Rectal smooth muscle tissue (tissue), 1 donor: ENCODE measurements around the gene KRTAP4-12.
"Not testable (repeated sequence)": the region's sequence is repeated elsewhere in the genome, so short reads cannot be mapped to it uniquely, and the experiment has no call there.

Experiments
- H3K27ac ChIP-seq: one replicate; pipeline ENCODE4 v1.7.0; 2013; ENCODE audit warnings: low read depth, low read length, inconsistent platforms
- H3K27me3 ChIP-seq: one replicate; pipeline ENCODE4 v1.7.0; 2013; ENCODE audit warnings: low read length; ENCODE audit not compliant: control insufficient read depth, insufficient read depth
- H3K36me3 ChIP-seq: one replicate; pipeline ENCODE4 v1.7.0; 2013; ENCODE audit warnings: low read length; ENCODE audit not compliant: control insufficient read depth, insufficient read depth
- H3K4me1 ChIP-seq: one replicate; pipeline ENCODE4 v1.7.0; 2013; ENCODE audit warnings: low read length; ENCODE audit not compliant: control insufficient read depth, insufficient read depth
- H3K4me3 ChIP-seq: one replicate; pipeline ENCODE4 v1.7.0; 2013; ENCODE audit warnings: low read length
- H3K9ac ChIP-seq: one replicate; pipeline ENCODE4 v1.7.0; 2013; ENCODE audit warnings: low read length

KRTAP4-12 gene

GRCh38 chr17:41099682-41100480, 24.1 kb downstream of the KRTAP4-12 start:
- H3K27ac ChIP-seq, H3K4me3 ChIP-seq, H3K4me1 ChIP-seq, H3K9ac ChIP-seq, H3K36me3 ChIP-seq, H3K27me3 ChIP-seq: not testable (repeated sequence)

- Histone ChIP-seq H3K9ac (no peak overlapping the region), H3K4me3 (no peak overlapping the region), H3K36me3 (no peaks in the 10 kb centered on the region), H3K27ac (no peak overlapping the region), H3K27me3 (no peaks in the 10 kb centered on the region), H3K4me1 (no peaks in the 10 kb centered on the region)
Observed at GRCh38 chr17:41098481-41098880, 25.5 kb downstream of the KRTAP4-12 start.

GRCh38 chr17:41098042-41098441, 25.9 kb downstream of the KRTAP4-12 start, which contains the start of gene KRTAP4-8:
Gene KRTAP4-8, minus strand, starts transcription at chr17:41098142. Its CDS starts 58 bp downstream, at chr17:41098084.
- H3K27me3 ChIP-seq, result no peaks in the 10 kb centered on the region
- no peak within 1 kb of the TSS for H3K27ac ChIP-seq
- no peak within 1 kb of the TSS for H3K9ac ChIP-seq
- H3K36me3 ChIP-seq, result no peaks in the 10 kb centered on the region
- H3K4me3 ChIP-seq, result no peak within 1 kb of the TSS
- no peaks in the 10 kb centered on the region for H3K4me1 ChIP-seq

- Histone ChIP-seq H3K36me3 (no peaks in the 10 kb centered on the region), H3K27me3 (no peaks in the 10 kb centered on the region), H3K27ac (no peak overlapping the region), H3K9ac (no peak overlapping the region), H3K4me1 (no peaks in the 10 kb centered on the region), H3K4me3 (no peak overlapping the region)
Observed at GRCh38 chr17:41096055-41096454, 27.9 kb downstream of the KRTAP4-12 start.

- not testable (repeated sequence) for H3K4me1 ChIP-seq, H3K4me3 ChIP-seq, H3K9ac ChIP-seq, H3K36me3 ChIP-seq, H3K27ac ChIP-seq, H3K27me3 ChIP-seq
Observed at GRCh38 chr17:41088760-41089352, 35.1 kb downstream of the KRTAP4-12 start.

- not testable (repeated sequence) for H3K27ac ChIP-seq, H3K4me1 ChIP-seq, H3K4me3 ChIP-seq, H3K27me3 ChIP-seq, H3K36me3 ChIP-seq, H3K9ac ChIP-seq
Observed at GRCh38 chr17:41084100-41084856, 39.7 kb downstream of the KRTAP4-12 start, which contains the start of gene KRTAP4-7. Gene KRTAP4-7, plus strand, starts transcription at chr17:41084150. Its CDS starts 57 bp downstream, at chr17:41084207.

- not testable (repeated sequence) for H3K27ac ChIP-seq, H3K27me3 ChIP-seq, H3K36me3 ChIP-seq, H3K4me1 ChIP-seq, H3K9ac ChIP-seq, H3K4me3 ChIP-seq
Observed at GRCh38 chr17:41083427-41083826, 40.6 kb downstream of the KRTAP4-12 start.

GRCh38 chr17:41082626-41083025, 41.4 kb downstream of the KRTAP4-12 start:
- Histone ChIP-seq H3K9ac (no peak overlapping the region), H3K27ac (no peak overlapping the region), H3K27me3 (no peaks in the 10 kb centered on the region), H3K4me1 (no peaks in the 10 kb centered on the region), H3K36me3 (no peaks in the 10 kb centered on the region), H3K4me3 (no peak overlapping the region)

GRCh38 chr17:41076788-41077187, 47.2 kb downstream of the KRTAP4-12 start:
- Histone ChIP-seq H3K27me3 (no peaks in the 10 kb centered on the region), H3K36me3 (no peaks in the 10 kb centered on the region), H3K4me3 (no peak overlapping the region), H3K9ac (no peak overlapping the region), H3K4me1 (no peaks in the 10 kb centered on the region), H3K27ac (no peak overlapping the region)

GRCh38 chr17:41073676-41074075, 50.3 kb downstream of the KRTAP4-12 start:
- H3K27me3 ChIP-seq, result no peaks in the 10 kb centered on the region
- no peak overlapping the region for H3K4me3 ChIP-seq
- no peak overlapping the region for H3K27ac ChIP-seq
- H3K9ac ChIP-seq, result no peak overlapping the region
- no peaks in the 10 kb centered on the region for H3K4me1 ChIP-seq
- no peaks in the 10 kb centered on the region for H3K36me3 ChIP-seq
